Measurements from ENCODE around the gene CD300H.

DNA sequence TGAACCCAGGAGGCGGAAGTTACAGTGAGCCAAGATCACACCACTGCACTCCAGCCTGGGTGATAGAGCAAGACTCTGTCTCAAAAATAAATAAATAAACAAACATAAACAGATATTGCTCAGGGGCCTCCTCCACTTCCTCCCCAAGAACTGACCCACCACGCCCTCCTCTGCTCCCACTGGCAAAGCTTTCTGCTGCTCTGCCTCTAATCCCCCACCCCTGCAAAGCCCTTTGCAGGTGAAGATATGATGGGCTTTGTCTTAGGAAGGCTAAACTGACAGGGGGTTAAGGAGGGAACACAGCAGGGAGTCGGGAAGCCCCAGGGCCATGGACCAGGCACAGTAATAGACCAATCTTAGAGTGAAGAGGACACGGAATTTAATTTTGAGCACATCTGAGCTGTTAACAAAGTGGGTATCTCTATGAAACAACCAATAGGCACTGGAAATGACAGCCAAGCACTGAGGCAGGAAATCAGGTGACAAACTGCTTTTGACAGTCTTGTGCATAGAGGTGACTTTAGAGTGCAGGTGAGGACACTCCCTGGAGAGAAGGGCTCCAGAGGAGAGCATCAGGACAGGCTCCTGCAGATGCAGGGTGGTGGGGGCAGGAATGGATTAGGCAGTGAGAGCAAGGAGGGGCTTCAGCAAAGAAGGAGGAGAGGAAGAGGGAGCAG is 31.2 kb upstream of the CD300H start:
- TF ChIP-seq EP300 (IDR thresholded peaks at IDR 0.05) (no peak), POLR2A (IDR thresholded peaks at IDR 0.05) (no peak)

Data from tibial nerve (tissue), 3 donors.